K562 (cell line): ENCODE data around the gene LENEP. TPM values are rescaled to one million over a fixed set of nuclear protein-coding genes. Genes with fewer than 3 reads are reported as not detected.

Source experiments
- ARID4B ChIP-seq: sonication (generic); formaldehyde crosslinking; IDR thresholded peaks from 2 replicates; pipeline ENCODE4 v1.8.0; 2022; ENCODE audit warnings: mild to moderate bottlenecking, missing genetic modification reagents
- CBX5 ChIP-seq: IDR thresholded peaks from 2 replicates; pipeline ENCODE4 v1.6.1; 2014; ENCODE audit warnings: low read depth, borderline replicate concordance
- EGR1 ChIP-seq: fragments of 450-650 bp; conservative IDR thresholded peaks from 2 replicates; pipeline ENCODE4 v1.6.1; 2017; ENCODE audit warnings: mild to moderate bottlenecking
- FIP1L1 ChIP-seq: fragments of 200-400 bp; formaldehyde crosslinking; IDR thresholded peaks from 2 replicates; pipeline ENCODE4 v1.6.1; 2018; ENCODE audit warnings: mild to moderate bottlenecking, low read depth, low read length; ENCODE audit not compliant: poor library complexity, severe bottlenecking
- KLF13 ChIP-seq: fragments of 450-650 bp; IDR thresholded peaks from 2 replicates; pipeline ENCODE4 v1.6.1; 2016; ENCODE audit warnings: missing genetic modification characterization, low read depth, mild to moderate bottlenecking, missing compliant biosample characterization, moderate library complexity, borderline replicate concordance
- MED1 ChIP-seq: sonication (generic); formaldehyde crosslinking; IDR thresholded peaks from 2 replicates; pipeline ENCODE4 v1.8.1; 2023; ENCODE audit warnings: missing genetic modification reagents, borderline replicate concordance
- NR4A1 ChIP-seq, 2 experiments: fragments of 250-450 bp in 1 of 2; fragments of 450-650 bp in 1 of 2; sonication (Bioruptor Pico) in 1 of 2; IDR thresholded peaks; 2 replicates each; pipeline versions ENCODE4 v1.4.0 to v1.6.1; 2016 to 2020; ENCODE audit warnings: mild to moderate bottlenecking in 2 of 2, missing compliant biosample characterization in 1 of 2, missing genetic modification characterization in 1 of 2, moderate library complexity in 1 of 2
- POLR2H ChIP-seq: IDR thresholded peaks from 2 replicates; pipeline ENCODE4 v1.6.1; 2016; ENCODE audit warnings: missing genetic modification characterization, low read depth, mild to moderate bottlenecking, control low read depth, missing compliant biosample characterization, moderate library complexity
- RBM22 ChIP-seq: fragments of 200-400 bp; formaldehyde crosslinking; IDR thresholded peaks from 2 replicates; pipeline ENCODE4 v1.6.1; 2018; ENCODE audit warnings: low read length, low read depth; ENCODE audit not compliant: poor library complexity, severe bottlenecking
- SMAD3 ChIP-seq: fragments of 450-650 bp; formaldehyde crosslinking; conservative IDR thresholded peaks from 2 replicates; pipeline ENCODE4 v1.4.0; 2020; ENCODE audit warnings: mild to moderate bottlenecking
- STAG1 ChIP-seq: sonication (generic); formaldehyde crosslinking; IDR thresholded peaks from 2 replicates; pipeline ENCODE4 v1.5.0; 2020; ENCODE audit warnings: missing genetic modification reagents, borderline replicate concordance
- TSC22D4 ChIP-seq: fragments of 450-650 bp; IDR thresholded peaks from 2 replicates; pipeline ENCODE4 v1.6.1; 2016; ENCODE audit warnings: missing genetic modification characterization, missing biosample characterization, control low read depth
- VEZF1 ChIP-seq: fragments of 200-800 bp; sonication (Bioruptor generic); IDR thresholded peaks from 2 replicates; pipeline ENCODE4 v1.6.1; 2017; ENCODE audit warnings: missing genetic modification characterization, missing compliant biosample characterization
- YY1 ChIP-seq, 3 experiments: IDR thresholded peaks; 2 replicates each; pipeline ENCODE4 v1.6.1; 2011; ENCODE audit warnings: low read length in 2 of 3, mild to moderate bottlenecking in 2 of 3, moderate library complexity in 2 of 3, borderline replicate concordance in 1 of 3, control low read depth in 1 of 3, low read depth in 1 of 3; ENCODE audit not compliant: insufficient read depth in 3 of 3, insufficient replicate concordance in 2 of 3, control insufficient read depth in 1 of 3, insufficient read length in 1 of 3; ENCODE audit errors: extremely low read depth in 1 of 3
- ZNF398 ChIP-seq: fragments of 250-450 bp; sonication (Bioruptor Pico); IDR thresholded peaks from 2 replicates; pipeline ENCODE4 v1.8.0; 2021; ENCODE audit warnings: moderate library complexity, mild to moderate bottlenecking, inconsistent platforms
- ZNF431 ChIP-seq: sonication (generic); formaldehyde crosslinking; IDR thresholded peaks from 2 replicates; pipeline ENCODE4 v1.8.0; 2022; ENCODE audit warnings: mild to moderate bottlenecking, missing genetic modification reagents
- ZZZ3 ChIP-seq: fragments of 450-650 bp; IDR thresholded peaks from 2 replicates; pipeline ENCODE4 v1.6.1; 2016; ENCODE audit warnings: antibody characterized with exemption, mild to moderate bottlenecking, moderate library complexity
- polyA plus RNA-seq, 8 experiments: library from polyadenylated mRNA; depleted of rRNA in 4 of 8; stranded (reverse) in 5 of 8; unstranded in 3 of 8; fragments of >200 nt; fragmentation: Nextera tagmentation in 2 of 8; fragmentation: Illumina TruSeq in 1 of 8; extraction: Ambion mirVana in 2 of 8; extraction: Trizol in 1 of 8; gene quantifications; 2 replicates each; pipeline versions ENCODE4 v1.2.1 to v1.2.3, GENCODE V29; 2011 to 2014; ENCODE audit warnings: inconsistent platforms in 1 of 8, missing spikeins in 1 of 8
- total RNA-seq, 7 experiments: library from RNA; depleted of rRNA in 6 of 7; stranded (reverse); fragments of >200 nt in 6 of 7; fragmentation: Illumina TruSeq in 2 of 7; extraction: Trizol in 2 of 7; gene quantifications; 2 replicates each; pipeline versions ENCODE4 v1.2.1 to v1.2.3, GENCODE V29; 2011 to 2021; ENCODE audit warnings: low replicate concordance in 1 of 7

LENEP gene
- total and polyA plus RNA-seq, 9 of the 15 experiments (the other 6 are each of a cell fraction or from before 2014, with no cell fraction given) = 0.23 to 0.87 (median 0.67) TPM; not detected in 5

- peak; percentile 59 for TF ChIP-seq ARID4B
- peak; percentile 39 for TF ChIP-seq KLF13 (tag)
- TF ChIP-seq ZNF398 = no peak
- peak; percentile 83 for TF ChIP-seq POLR2H (tag)
- no peak for TF ChIP-seq MED1
- no peak for TF ChIP-seq CBX5
- peak; percentile 83 for TF ChIP-seq VEZF1
- peak; percentile 88 for TF ChIP-seq RBM22
- TF ChIP-seq STAG1 (CRISPR knock-in tag) = no peak
- TF ChIP-seq SMAD3 (CRISPR knock-in tag) = no peak
- TF ChIP-seq TSC22D4 (tag) = no peak
- TF ChIP-seq EGR1 = peak; percentile 83
- TF ChIP-seq FIP1L1 = peak; percentile 85
- TF ChIP-seq YY1 (IDR thresholded peaks at IDR 0.05; ENCODE audit: borderline replicate concordance in 1 of 3, control insufficient read depth in 1 of 3, extremely low read depth in 1 of 3, insufficient read depth in 3 of 3, insufficient read length in 1 of 3, insufficient replicate concordance in 2 of 3, low read depth in 1 of 3, low read length in 2 of 3) = peak in 2 of 3 experiments; percentile 72 to 82
- 0 out of 2 replicates have a peak, but pooled peaks have one; percentile 47 for TF ChIP-seq NR4A1 (CRISPR knock-in tag; IDR thresholded peaks at IDR 0.05)
- no peak; the same call in 1 of the 2 replicates for TF ChIP-seq NR4A1 (tag; IDR thresholded peaks at IDR 0.05)
- TF ChIP-seq ZNF431 (CRISPR knock-in tag) = 0 out of 2 replicates have a peak, but pooled peaks have one; percentile 24
- no peak for TF ChIP-seq ZZZ3
Observed at GRCh38 chr1:154961207-154962155, 31.9 kb upstream of the LENEP start, which contains the start of gene PYGO2 (continued).
